Neural crest cell (in vitro differentiated cells): ENCODE results near the gene PCBP3. TPM values are rescaled to one million over a fixed set of nuclear protein-coding genes. Genes with fewer than 3 reads are reported as not detected.

Source experiments
- DNase-seq: peaks from one replicate; pipeline ENCODE4 v3.0.0; 2021; ENCODE audit warnings: low read depth, mixed read lengths, low spot score
- H3K27ac Mint-ChIP-seq: one replicate; pipeline ENCODE4 v1.8.0; 2021; ENCODE audit warnings: mild to moderate bottlenecking, mixed read lengths; ENCODE audit not compliant: unreplicated experiment
- H3K27me3 Mint-ChIP-seq: 2 replicates; pipeline ENCODE4 v1.8.0; 2021; ENCODE audit warnings: low read depth, mild to moderate bottlenecking, mixed read lengths
- H3K36me3 Mint-ChIP-seq: 2 replicates; pipeline ENCODE4 v1.8.0; 2021; ENCODE audit warnings: low read depth, mild to moderate bottlenecking, mixed read lengths
- H3K4me1 Mint-ChIP-seq: 2 replicates; pipeline ENCODE4 v1.8.0; 2021; ENCODE audit warnings: mixed read lengths
- H3K4me3 Mint-ChIP-seq: one replicate; pipeline ENCODE4 v1.8.0; 2021; ENCODE audit warnings: mild to moderate bottlenecking, mixed read lengths
- H3K9me3 Mint-ChIP-seq: 2 replicates; pipeline ENCODE4 v1.8.0; 2021; ENCODE audit warnings: mixed read lengths
- total RNA-seq: library from RNA; stranded (reverse); gene quantifications from 2 replicates; pipeline ENCODE4 v1.2.1, GENCODE V29; 2021
- TF ChIP-seq, protein P1 (sequence below): fragments of 200-600 bp; sonication (generic); conservative IDR thresholded peaks from 2 replicates; pipeline ENCODE4 v1.5.0; 2021; ENCODE audit warnings: antibody characterized with exemption, mild to moderate bottlenecking

Gene PCBP3
- total RNA-seq, 1 donor from 2014 or later: 5.1 TPM

DNA sequence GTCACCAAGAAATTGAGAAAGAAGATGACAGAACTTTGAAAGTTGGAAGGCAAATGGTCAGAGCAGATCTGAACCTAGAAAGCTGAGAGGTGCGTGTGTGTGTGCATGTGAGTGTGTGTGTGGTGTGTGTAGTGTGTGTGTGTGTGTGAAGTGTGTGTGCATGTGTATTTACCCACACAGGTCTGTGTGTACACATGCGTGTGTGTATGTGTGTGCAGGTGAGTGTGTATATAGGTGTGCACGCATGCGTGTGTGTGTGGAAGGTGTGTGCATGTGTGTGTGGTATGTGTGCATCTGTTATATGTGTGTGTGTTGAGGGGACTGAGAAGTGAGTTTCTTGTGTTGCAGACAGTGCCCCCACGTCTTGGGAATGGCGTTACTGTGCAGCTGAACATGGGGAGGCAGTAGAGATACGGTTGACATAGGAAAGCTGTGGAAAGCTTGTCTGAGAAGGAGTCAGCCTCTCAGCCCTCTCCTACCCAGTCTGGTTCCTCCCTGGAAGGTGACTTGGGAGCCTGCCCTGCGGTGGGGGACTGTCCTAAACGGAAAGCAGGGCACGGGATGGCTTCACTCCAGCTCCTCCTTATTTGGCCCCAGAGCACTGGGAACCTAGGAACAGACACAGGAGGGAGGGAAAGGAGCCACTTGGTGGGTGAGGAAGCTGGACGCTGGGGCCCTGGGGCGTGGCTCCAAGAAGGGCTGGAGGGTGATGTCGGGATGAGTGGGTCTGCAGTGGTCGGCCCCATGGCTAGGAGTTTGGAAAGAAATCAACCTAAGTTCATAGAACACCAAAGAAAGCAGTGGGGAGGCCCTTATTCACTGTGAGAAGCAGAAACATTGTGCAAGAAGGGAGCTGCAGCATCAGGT, 97.2 kb downstream of the PCBP3 start:
- Mint-ChIP-seq H3K27ac (no peak overlapping the region), H3K27me3 (no peaks in the 10 kb centered on the region), H3K9me3 (peaks cover 2% of the 10 kb centered on the region), H3K4me1 (no peaks in the 10 kb centered on the region), H3K4me3 (no peak overlapping the region), H3K36me3 (peaks cover 7% of the 10 kb centered on the region)
- no peak for DNase-seq
- TF ChIP-seq, protein P1, sequence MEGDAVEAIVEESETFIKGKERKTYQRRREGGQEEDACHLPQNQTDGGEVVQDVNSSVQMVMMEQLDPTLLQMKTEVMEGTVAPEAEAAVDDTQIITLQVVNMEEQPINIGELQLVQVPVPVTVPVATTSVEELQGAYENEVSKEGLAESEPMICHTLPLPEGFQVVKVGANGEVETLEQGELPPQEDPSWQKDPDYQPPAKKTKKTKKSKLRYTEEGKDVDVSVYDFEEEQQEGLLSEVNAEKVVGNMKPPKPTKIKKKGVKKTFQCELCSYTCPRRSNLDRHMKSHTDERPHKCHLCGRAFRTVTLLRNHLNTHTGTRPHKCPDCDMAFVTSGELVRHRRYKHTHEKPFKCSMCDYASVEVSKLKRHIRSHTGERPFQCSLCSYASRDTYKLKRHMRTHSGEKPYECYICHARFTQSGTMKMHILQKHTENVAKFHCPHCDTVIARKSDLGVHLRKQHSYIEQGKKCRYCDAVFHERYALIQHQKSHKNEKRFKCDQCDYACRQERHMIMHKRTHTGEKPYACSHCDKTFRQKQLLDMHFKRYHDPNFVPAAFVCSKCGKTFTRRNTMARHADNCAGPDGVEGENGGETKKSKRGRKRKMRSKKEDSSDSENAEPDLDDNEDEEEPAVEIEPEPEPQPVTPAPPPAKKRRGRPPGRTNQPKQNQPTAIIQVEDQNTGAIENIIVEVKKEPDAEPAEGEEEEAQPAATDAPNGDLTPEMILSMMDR: no peak

DNA sequence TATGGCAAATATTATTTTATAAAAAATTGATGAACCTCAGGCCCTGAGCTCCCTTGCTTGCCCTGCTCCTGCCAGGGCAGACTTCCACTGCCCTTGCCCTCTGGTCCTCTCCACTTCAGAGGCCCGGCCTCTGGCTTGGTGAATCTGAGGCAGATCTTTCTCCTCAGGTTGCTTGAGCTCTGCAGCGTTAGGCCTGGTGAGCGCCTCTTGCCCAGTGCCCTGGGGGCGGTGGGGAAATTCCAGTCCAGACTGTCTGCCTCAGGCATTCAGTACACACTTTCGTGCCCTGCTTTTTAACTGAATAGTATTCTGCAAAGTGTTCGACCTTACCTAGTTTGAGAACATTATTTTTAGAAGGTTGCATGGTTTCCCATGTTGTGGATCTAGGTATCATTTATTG, 98.2 kb downstream of the PCBP3 start:
- Mint-ChIP-seq H3K4me3 (no peak overlapping the region), H3K27ac (no peak overlapping the region), H3K36me3 (peaks cover 7% of the 10 kb centered on the region), H3K27me3 (no peaks in the 10 kb centered on the region), H3K4me1 (no peaks in the 10 kb centered on the region), H3K9me3 (peaks cover 2% of the 10 kb centered on the region)
- no peak for DNase-seq
- TF ChIP-seq, protein P1: no peak

GRCh38 chr21:45742247-45742646, 98.7 kb downstream of the PCBP3 start:
- Mint-ChIP-seq H3K9me3 (peaks cover 2% of the 10 kb centered on the region), H3K4me3 (no peak overlapping the region), H3K27me3 (no peaks in the 10 kb centered on the region), H3K36me3 (peaks cover 7% of the 10 kb centered on the region), H3K4me1 (no peaks in the 10 kb centered on the region), H3K27ac (no peak overlapping the region)
- no peak for DNase-seq
- TF ChIP-seq, protein P1: no peak

GRCh38 chr21:45745256-45745655, 101.7 kb downstream of the PCBP3 start:
- Mint-ChIP-seq H3K27ac (no peak overlapping the region), H3K9me3 (peaks cover 2% of the 10 kb centered on the region), H3K36me3 (peaks cover 9% of the 10 kb centered on the region), H3K4me3 (no peak overlapping the region), H3K27me3 (no peaks in the 10 kb centered on the region), H3K4me1 (no peaks in the 10 kb centered on the region)
- no peak for DNase-seq
- TF ChIP-seq, protein P1: no peak

DNA sequence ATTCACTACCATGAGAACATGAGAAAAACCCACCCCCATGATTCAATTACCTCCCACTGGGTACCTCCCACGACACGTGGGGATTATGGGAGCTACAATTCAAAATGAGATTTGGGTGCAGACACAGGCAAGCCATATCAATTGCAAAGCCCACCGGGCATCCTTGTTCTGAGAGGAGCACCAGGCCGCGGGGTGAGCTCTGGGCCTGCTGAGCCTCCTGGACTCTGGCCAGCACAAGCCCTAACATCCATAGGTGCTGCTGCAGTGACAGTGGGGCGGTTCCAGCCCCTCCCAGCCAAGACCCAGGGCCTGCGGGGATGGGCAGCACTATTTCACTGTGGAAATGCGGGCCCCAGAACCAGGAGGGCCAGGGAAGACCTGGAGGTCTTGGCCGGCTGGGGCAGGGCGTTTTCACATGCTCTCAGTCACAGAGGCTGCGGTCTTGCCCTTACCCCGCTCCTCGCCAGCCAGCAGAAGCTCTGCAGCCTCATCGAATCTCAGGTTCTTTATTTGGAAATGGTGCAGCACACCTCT, 103.8 kb downstream of the PCBP3 start:
- no peak overlapping the region for H3K27ac Mint-ChIP-seq
- H3K4me3 Mint-ChIP-seq: no peak overlapping the region
- H3K27me3 Mint-ChIP-seq: no peaks in the 10 kb centered on the region
- no peak for DNase-seq
- H3K4me1 Mint-ChIP-seq: no peaks in the 10 kb centered on the region
- H3K9me3 Mint-ChIP-seq: peaks cover 2% of the 10 kb centered on the region
- H3K36me3 Mint-ChIP-seq: peaks cover 9% of the 10 kb centered on the region
- TF ChIP-seq, protein P1: no peak
